Progenitor cell of endocrine pancreas (in vitro differentiated cells): Measurements from ENCODE around the gene ZNF79. TPM values are rescaled to one million over a fixed set of nuclear protein-coding genes. Genes with fewer than 3 reads are reported as not detected.

Experiments
- DNase-seq: peaks from one replicate; pipeline ENCODE4 v3.0.0; 2021; ENCODE audit warnings: low spot score; ENCODE audit not compliant: unreplicated experiment
- H3K27ac Mint-ChIP-seq: 2 replicates; pipeline ENCODE4 v1.8.0; 2021; ENCODE audit warnings: mild to moderate bottlenecking, moderate library complexity, mixed read lengths
- H3K27me3 Mint-ChIP-seq: 2 replicates; pipeline ENCODE4 v1.8.0; 2021; ENCODE audit warnings: mixed read lengths
- H3K36me3 Mint-ChIP-seq: 2 replicates; pipeline ENCODE4 v1.8.0; 2022; ENCODE audit warnings: mixed read lengths; ENCODE audit not compliant: insufficient read depth
- H3K4me1 Mint-ChIP-seq: 2 replicates; pipeline ENCODE4 v1.8.0; 2021; ENCODE audit warnings: low read depth, mixed read lengths
- H3K4me3 Mint-ChIP-seq: 2 replicates; pipeline ENCODE4 v1.8.0; 2021; ENCODE audit warnings: low read depth, mild to moderate bottlenecking, moderate library complexity, mixed read lengths
- H3K9me3 Mint-ChIP-seq: 2 replicates; pipeline ENCODE4 v1.8.0; 2021; ENCODE audit warnings: low read depth, mixed read lengths
- total RNA-seq: library from RNA; stranded (reverse); gene quantifications from 2 replicates; pipeline ENCODE4 v1.2.1, GENCODE V29; 2021
- TF ChIP-seq, protein P1 (sequence below): fragments of 200-600 bp; sonication (generic); IDR thresholded peaks from one replicate; pipeline ENCODE4 v1.5.0; 2021; ENCODE audit warnings: antibody characterized with exemption, mild to moderate bottlenecking; ENCODE audit not compliant: unreplicated experiment

ZNF79 gene
- total RNA-seq, 1 donor from 2014 or later: 12.4 TPM

DNA sequence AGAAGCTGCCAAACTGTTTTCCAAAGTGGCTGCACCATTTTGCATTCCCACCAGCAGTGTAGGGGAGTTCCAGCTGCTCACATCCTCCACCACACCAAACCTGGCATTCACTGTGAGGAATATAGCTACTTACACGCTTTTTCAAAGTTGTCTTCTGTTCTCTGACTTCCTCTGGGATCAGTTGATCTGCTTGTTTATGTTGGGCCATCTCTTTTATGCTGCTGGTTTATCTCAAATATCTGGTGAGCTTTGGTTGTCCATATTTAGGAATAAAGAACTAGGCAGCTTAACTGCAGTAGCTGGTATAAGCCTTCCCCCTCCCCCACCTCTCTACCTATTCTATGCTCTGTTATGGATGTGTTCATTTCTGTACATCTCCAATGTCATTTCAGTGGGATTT is 8.5 kb upstream of the ZNF79 start:
- no peak for DNase-seq
- Mint-ChIP-seq H3K27me3 (no peaks in the 10 kb centered on the region), H3K9me3 (no peaks in the 10 kb centered on the region), H3K36me3 (peaks cover 2% of the 10 kb centered on the region), H3K4me1 (peaks cover 5% of the 10 kb centered on the region), H3K27ac (no peak overlapping the region), H3K4me3 (no peak overlapping the region)
- TF ChIP-seq, protein P1, sequence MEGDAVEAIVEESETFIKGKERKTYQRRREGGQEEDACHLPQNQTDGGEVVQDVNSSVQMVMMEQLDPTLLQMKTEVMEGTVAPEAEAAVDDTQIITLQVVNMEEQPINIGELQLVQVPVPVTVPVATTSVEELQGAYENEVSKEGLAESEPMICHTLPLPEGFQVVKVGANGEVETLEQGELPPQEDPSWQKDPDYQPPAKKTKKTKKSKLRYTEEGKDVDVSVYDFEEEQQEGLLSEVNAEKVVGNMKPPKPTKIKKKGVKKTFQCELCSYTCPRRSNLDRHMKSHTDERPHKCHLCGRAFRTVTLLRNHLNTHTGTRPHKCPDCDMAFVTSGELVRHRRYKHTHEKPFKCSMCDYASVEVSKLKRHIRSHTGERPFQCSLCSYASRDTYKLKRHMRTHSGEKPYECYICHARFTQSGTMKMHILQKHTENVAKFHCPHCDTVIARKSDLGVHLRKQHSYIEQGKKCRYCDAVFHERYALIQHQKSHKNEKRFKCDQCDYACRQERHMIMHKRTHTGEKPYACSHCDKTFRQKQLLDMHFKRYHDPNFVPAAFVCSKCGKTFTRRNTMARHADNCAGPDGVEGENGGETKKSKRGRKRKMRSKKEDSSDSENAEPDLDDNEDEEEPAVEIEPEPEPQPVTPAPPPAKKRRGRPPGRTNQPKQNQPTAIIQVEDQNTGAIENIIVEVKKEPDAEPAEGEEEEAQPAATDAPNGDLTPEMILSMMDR: no peak

DNA sequence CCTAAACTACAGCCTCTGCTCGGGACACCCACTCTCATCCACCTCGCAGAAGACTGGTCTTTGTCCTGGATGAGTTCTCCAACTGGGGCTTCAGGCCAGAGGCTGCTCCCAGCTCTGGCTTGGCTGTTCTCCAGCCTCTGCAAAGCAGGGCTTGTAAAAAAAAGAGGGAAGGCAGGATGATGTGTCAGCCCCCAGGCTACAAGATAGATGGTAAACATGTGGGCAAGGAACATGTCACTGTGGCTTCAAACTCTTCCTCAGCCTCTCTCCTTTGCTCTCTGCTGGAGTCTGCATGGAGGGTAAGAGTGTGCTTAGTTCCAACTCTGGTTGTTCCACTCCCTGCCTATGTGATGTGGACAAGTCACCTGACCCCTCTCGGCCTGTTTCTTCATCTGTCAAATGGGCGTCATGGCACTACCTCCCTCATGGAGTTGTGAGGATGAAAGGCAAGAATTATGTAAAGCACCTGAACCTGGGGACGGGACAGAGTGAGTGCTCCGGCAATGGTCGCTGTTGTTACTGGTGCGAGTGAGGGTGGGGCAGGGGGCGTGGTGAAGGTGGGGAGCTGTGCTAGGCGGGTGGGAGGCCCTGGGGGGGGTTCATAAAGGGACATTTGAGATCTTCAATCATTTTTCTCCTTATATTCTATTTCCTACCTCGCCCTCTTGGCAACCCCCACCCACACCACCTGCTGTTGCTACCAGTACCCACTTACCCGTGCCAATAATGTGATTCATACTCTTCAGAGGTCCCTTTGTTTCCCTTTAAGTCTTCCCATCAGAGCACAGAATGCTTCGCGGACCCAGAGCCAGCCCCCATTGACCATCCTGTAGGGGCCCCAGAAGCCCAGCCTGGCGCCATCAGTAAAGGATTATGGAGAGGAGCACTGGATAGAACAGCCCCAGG is 6.8 kb upstream of the ZNF79 start:
- Mint-ChIP-seq H3K4me1 (peaks cover 8% of the 10 kb centered on the region), H3K27me3 (no peaks in the 10 kb centered on the region), H3K4me3 (no peak overlapping the region), H3K27ac (no peak overlapping the region), H3K36me3 (peaks cover 2% of the 10 kb centered on the region), H3K9me3 (no peaks in the 10 kb centered on the region)
- TF ChIP-seq, protein P1: no peak
- no peak for DNase-seq

DNA sequence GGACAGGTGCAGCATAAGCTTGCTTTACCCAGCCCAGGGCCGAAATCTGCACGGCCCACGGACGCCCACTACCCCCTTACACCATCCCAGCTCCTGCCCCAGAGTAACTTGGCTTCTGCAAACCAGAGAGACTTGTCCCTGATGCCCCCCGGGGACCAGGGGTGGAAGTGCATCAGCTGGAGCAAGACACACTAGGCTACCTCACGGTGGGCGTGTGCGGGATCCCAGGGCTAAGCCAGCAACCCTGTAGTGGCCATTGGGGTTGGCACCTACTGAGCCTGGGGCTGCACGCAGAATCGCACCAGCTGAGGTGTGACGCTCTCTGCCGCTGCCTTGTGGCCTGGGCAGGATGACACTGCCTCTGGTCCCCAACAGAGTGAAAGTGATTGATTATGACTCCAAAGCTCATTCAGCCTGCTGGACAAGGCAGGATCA is 6.1 kb upstream of the ZNF79 start:
- no peaks in the 10 kb centered on the region for H3K27me3 Mint-ChIP-seq
- DNase-seq: no peak
- H3K4me3 Mint-ChIP-seq: no peak overlapping the region
- no peak overlapping the region for H3K27ac Mint-ChIP-seq
- peaks cover 15% of the 10 kb centered on the region for H3K4me1 Mint-ChIP-seq
- TF ChIP-seq, protein P1: peak; percentile 42
- peaks cover 2% of the 10 kb centered on the region for H3K36me3 Mint-ChIP-seq
- no peaks in the 10 kb centered on the region for H3K9me3 Mint-ChIP-seq

DNA sequence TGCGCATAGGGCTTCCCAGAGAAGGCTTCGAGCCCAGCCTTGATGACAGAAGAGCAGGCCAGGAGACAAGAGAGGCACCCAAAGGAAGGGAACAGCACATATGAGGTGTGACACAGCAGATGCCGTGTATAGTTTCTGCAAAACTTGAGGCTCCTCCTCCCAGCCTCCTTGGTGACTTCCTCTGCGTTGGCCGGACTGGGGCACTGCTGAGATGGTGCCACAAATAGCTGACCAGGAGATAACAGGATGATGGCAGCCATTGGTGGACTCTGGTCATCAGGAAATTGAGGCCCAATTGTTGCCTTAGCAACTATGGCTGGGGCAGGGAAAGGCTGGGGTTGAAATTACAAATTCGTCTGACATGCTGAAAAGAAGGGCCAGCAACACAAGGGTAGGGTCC is 4.8 kb upstream of the ZNF79 start:
- no peaks in the 10 kb centered on the region for H3K27me3 Mint-ChIP-seq
- H3K36me3 Mint-ChIP-seq: no peaks in the 10 kb centered on the region
- no peaks in the 10 kb centered on the region for H3K9me3 Mint-ChIP-seq
- no peak for DNase-seq
- H3K4me1 Mint-ChIP-seq: peaks cover 20% of the 10 kb centered on the region
- H3K4me3 Mint-ChIP-seq: no peak overlapping the region
- TF ChIP-seq, protein P1: no peak
- no peak overlapping the region for H3K27ac Mint-ChIP-seq

DNA sequence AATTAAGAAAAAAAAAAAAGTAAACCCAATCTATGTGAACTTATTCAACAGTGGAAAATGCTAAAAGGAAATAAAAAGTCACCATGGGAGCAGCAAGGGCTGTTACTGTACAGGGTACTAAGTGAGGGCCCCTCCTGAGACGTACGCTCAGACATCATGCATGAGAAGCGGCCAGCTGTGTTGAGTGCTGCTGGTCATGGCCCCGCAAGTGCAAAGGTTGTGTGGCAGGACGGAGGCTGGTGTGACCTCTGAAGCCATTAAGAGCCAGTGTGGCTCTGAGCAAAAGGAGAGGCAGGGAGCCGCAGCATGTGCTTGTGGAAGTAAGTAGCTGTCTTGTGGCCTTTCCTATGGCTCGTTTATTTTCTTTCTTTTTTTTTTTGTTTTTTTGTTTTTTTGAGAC is 3.1 kb upstream of the ZNF79 start:
- no peak overlapping the region for H3K27ac Mint-ChIP-seq
- TF ChIP-seq, protein P1: no peak
- no peak overlapping the region for H3K4me3 Mint-ChIP-seq
- no peaks in the 10 kb centered on the region for H3K9me3 Mint-ChIP-seq
- no peak for DNase-seq
- peaks cover 33% of the 10 kb centered on the region for H3K4me1 Mint-ChIP-seq
- no peaks in the 10 kb centered on the region for H3K27me3 Mint-ChIP-seq
- H3K36me3 Mint-ChIP-seq: no peaks in the 10 kb centered on the region
